ENCODE results near the gene NAA30.

DNA sequence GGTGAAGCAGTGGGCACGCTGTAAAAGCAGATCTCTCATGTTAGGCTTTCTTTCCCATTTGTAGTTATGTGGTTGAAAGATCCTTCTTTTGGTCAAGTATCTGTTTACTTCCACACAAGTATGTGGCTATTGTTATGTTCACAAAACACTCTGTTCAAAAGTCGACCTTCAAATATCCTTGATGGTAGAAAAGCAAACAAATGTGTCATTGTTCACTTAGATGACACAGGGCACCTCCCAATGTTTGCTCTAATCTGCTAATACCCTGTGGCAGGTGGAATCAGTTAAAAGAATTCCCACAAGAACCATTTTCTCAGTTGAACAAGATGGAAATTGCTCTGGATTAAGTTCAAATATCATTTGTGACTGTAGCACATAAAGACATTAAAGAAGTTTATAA, 43.6 kb upstream of the NAA30 start:
- TF ChIP-seq CTCF (IDR thresholded peaks at IDR 0.05) (no peak), EZH2 (IDR thresholded peaks at IDR 0.05; ENCODE audit: borderline replicate concordance, insufficient read depth, low read depth, low read length, poor library complexity, severe bottlenecking) (no peak)

All from B cell (primary cell).